Neutrophil (primary cell): ENCODE results near the gene SPOUT1.
"Not testable (repeated sequence)": the region's sequence is repeated elsewhere in the genome, so short reads cannot be mapped to it uniquely, and the experiment has no call there.

Experiments
- H3K27ac ChIP-seq: fragments of 200-600 bp; sonication (generic); 2 replicates; pipeline ENCODE4 v1.5.1; 2016; ENCODE audit warnings: mild to moderate bottlenecking, moderate library complexity
- H3K27me3 ChIP-seq: fragments of 200-600 bp; sonication (generic); 2 replicates; pipeline ENCODE4 v1.6.0; 2016; ENCODE audit warnings: mild to moderate bottlenecking
- H3K36me3 ChIP-seq: fragments of 200-600 bp; sonication (generic); 2 replicates; pipeline ENCODE4 v1.5.1; 2017
- H3K4me1 ChIP-seq, 2 experiments: fragments of 200-600 bp in 1 of 2; sonication (generic) in 1 of 2; 1 replicate in 1 of 2; 2 replicates in 1 of 2; pipeline versions ENCODE4 v1.5.1 to v1.6.1; 2013 to 2016; ENCODE audit warnings: low read depth in 1 of 2, low read length in 1 of 2, mild to moderate bottlenecking in 1 of 2, moderate library complexity in 1 of 2; ENCODE audit not compliant: control insufficient read depth in 1 of 2, insufficient read depth in 1 of 2
- H3K4me3 ChIP-seq, 2 experiments: fragments of 200-600 bp in 1 of 2; sonication (generic) in 1 of 2; 1 replicate in 1 of 2; 2 replicates in 1 of 2; pipeline ENCODE4 v1.5.1; 2013 to 2016; ENCODE audit warnings: low read depth in 1 of 2, low read length in 1 of 2, mild to moderate bottlenecking in 1 of 2, moderate library complexity in 1 of 2
- H3K9me3 ChIP-seq: fragments of 200-600 bp; sonication (generic); 2 replicates; pipeline ENCODE4 v1.5.1; 2016
- CTCF ChIP-seq: fragments of 200-600 bp; sonication (generic); IDR thresholded peaks from 2 replicates; pipeline ENCODE4 v1.5.1; 2016; ENCODE audit warnings: antibody characterized with exemption

Gene SPOUT1

GRCh38 chr9:128862401-128862851 lies 32.8 kb upstream of the SPOUT1 start:
- Histone ChIP-seq H3K9me3 (no peaks in the 10 kb centered on the region), H3K4me3 (no peak overlapping the region), H3K4me1 (no peaks in the 10 kb centered on the region), H3K27ac (no peak overlapping the region), H3K27me3 (no peaks in the 10 kb centered on the region), H3K36me3 (no peaks in the 10 kb centered on the region)
- no peak for TF ChIP-seq CTCF

GRCh38 chr9:128861501-128861900 lies 31.9 kb upstream of the SPOUT1 start:
- Histone ChIP-seq H3K36me3 (no peaks in the 10 kb centered on the region), H3K4me1 (no peaks in the 10 kb centered on the region), H3K27me3 (no peaks in the 10 kb centered on the region), H3K4me3 (no peak overlapping the region), H3K9me3 (no peaks in the 10 kb centered on the region), H3K27ac (no peak overlapping the region)
- TF ChIP-seq CTCF = no peak

GRCh38 chr9:128860937-128861336 lies 31.3 kb upstream of the SPOUT1 start:
- no peaks in the 10 kb centered on the region for H3K9me3 ChIP-seq
- H3K36me3 ChIP-seq = no peaks in the 10 kb centered on the region
- H3K27ac ChIP-seq = no peak overlapping the region
- H3K4me1 ChIP-seq = no peaks in the 10 kb centered on the region
- no peak for TF ChIP-seq CTCF
- no peaks in the 10 kb centered on the region for H3K27me3 ChIP-seq
- H3K4me3 ChIP-seq = no peak overlapping the region

- H3K36me3 ChIP-seq, H3K4me3 ChIP-seq, H3K9me3 ChIP-seq, H3K27ac ChIP-seq, H3K27me3 ChIP-seq, H3K4me1 ChIP-seq: not testable (repeated sequence)
Observed at GRCh38 chr9:128858476-128858875, 28.9 kb upstream of the SPOUT1 start.

- H3K9me3 ChIP-seq, H3K27me3 ChIP-seq, H3K4me1 ChIP-seq: not testable (repeated sequence)
Observed at GRCh38 chr9:128854454-128854853, 24.9 kb upstream of the SPOUT1 start.

GRCh38 chr9:128852646-128853045 lies 23.1 kb upstream of the SPOUT1 start:
- H3K36me3 ChIP-seq, H3K4me3 ChIP-seq, H3K9me3 ChIP-seq, H3K4me1 ChIP-seq, H3K27me3 ChIP-seq, H3K27ac ChIP-seq: not testable (repeated sequence)

More at GRCh38 chr9:128854454-128854853, 24.9 kb upstream of the SPOUT1 start:
- not testable (repeated sequence) for H3K4me3 ChIP-seq, H3K27ac ChIP-seq, H3K36me3 ChIP-seq

- H3K4me1 ChIP-seq, H3K9me3 ChIP-seq, H3K27me3 ChIP-seq, H3K27ac ChIP-seq, H3K4me3 ChIP-seq, H3K36me3 ChIP-seq: not testable (repeated sequence)
Observed at GRCh38 chr9:128851779-128852600, 22.4 kb upstream of the SPOUT1 start.

GRCh38 chr9:128851024-128851423 lies 21.4 kb upstream of the SPOUT1 start:
- not testable (repeated sequence) for H3K4me3 ChIP-seq, H3K9me3 ChIP-seq, H3K27me3 ChIP-seq, H3K4me1 ChIP-seq, H3K27ac ChIP-seq, H3K36me3 ChIP-seq
